Endodermal cell (in vitro differentiated cells): ENCODE results near the gene KIF5B. TPM values are rescaled to one million over a fixed set of nuclear protein-coding genes. Genes with fewer than 3 reads are reported as not detected.

Experiments
- DNase-seq: peaks from one replicate; pipeline ENCODE4 v3.0.0-alpha.2; 2017
- H3K27ac ChIP-seq: 2 replicates; pipeline ENCODE4 v1.5.1; 2013; ENCODE audit warnings: mild to moderate bottlenecking, low read depth, low read length, moderate library complexity
- H3K27me3 ChIP-seq: 2 replicates; pipeline ENCODE4 v1.6.1; 2013; ENCODE audit warnings: mild to moderate bottlenecking, low read length, moderate library complexity; ENCODE audit not compliant: insufficient read depth, control insufficient read depth, poor library complexity, severe bottlenecking
- H3K36me3 ChIP-seq: 2 replicates; pipeline ENCODE4 v1.7.0; 2013; ENCODE audit warnings: mild to moderate bottlenecking, low read length, moderate library complexity; ENCODE audit not compliant: control insufficient read depth, insufficient read depth
- H3K4me1 ChIP-seq: one replicate; pipeline ENCODE4 v1.7.0; 2013; ENCODE audit warnings: low read length; ENCODE audit not compliant: control insufficient read depth, insufficient read depth
- H3K4me3 ChIP-seq: 2 replicates; pipeline ENCODE4 v1.5.1; 2013; ENCODE audit warnings: mild to moderate bottlenecking, low read length, moderate library complexity
- H3K9ac ChIP-seq: 2 replicates; pipeline ENCODE4 v1.6.1; 2013; ENCODE audit warnings: mild to moderate bottlenecking, low read length, moderate library complexity; ENCODE audit not compliant: poor library complexity, severe bottlenecking; ENCODE audit errors: extremely low read depth
- H3K9me3 ChIP-seq: 2 replicates; pipeline ENCODE4 v1.6.1; 2013; ENCODE audit warnings: mild to moderate bottlenecking, low read length, moderate library complexity; ENCODE audit not compliant: control insufficient read depth
- H3K27ac Mint-ChIP-seq: 2 replicates; pipeline ENCODE4 v1.8.0; 2020; ENCODE audit warnings: mixed read lengths
- H3K27me3 Mint-ChIP-seq: 2 replicates; pipeline ENCODE4 v1.8.0; 2021; ENCODE audit warnings: mild to moderate bottlenecking, mixed read lengths; ENCODE audit not compliant: insufficient read depth
- H3K36me3 Mint-ChIP-seq: 2 replicates; pipeline ENCODE4 v1.8.0; 2020; ENCODE audit warnings: low read depth, mixed read lengths
- H3K4me1 Mint-ChIP-seq: 2 replicates; pipeline ENCODE4 v1.8.0; 2020; ENCODE audit warnings: mixed read lengths
- H3K4me3 Mint-ChIP-seq: 2 replicates; pipeline ENCODE4 v1.8.0; 2020; ENCODE audit warnings: mild to moderate bottlenecking, moderate library complexity, mixed read lengths
- H3K9me3 Mint-ChIP-seq: 2 replicates; pipeline ENCODE4 v1.8.0; 2020; ENCODE audit warnings: mild to moderate bottlenecking, mixed read lengths
- CTCF ChIP-seq: fragments of 200-600 bp; sonication (generic); conservative IDR thresholded peaks from 2 replicates; pipeline ENCODE4 v1.5.0; 2021; ENCODE audit warnings: antibody characterized with exemption, mild to moderate bottlenecking
- WGBS, 2 experiments: methylation state at CpG; one replicate each; pipeline versions ENCODE4 v1.1.5 to v1.1.7; 2013; ENCODE audit warnings: missing lambda C conversion rate in 2 of 2, mixed read lengths in 1 of 2; ENCODE audit not compliant: insufficient coverage in 1 of 2, insufficient read length in 1 of 2; 5-methylcytosine and 5-hydroxymethylcytosine counted together
- total RNA-seq, 2 donors: library from RNA; stranded (reverse); fragmentation: NEBNext Ultra II Directional in 1 of 2; extraction: Animal tissue kit (Norgen Biotek cat#: 25700) in 1 of 2; gene quantifications; 2 replicates in 1 of 2; 3 replicates in 1 of 2; pipeline ENCODE4 v1.2.1, GENCODE V29; 2021

The KIF5B gene
- total RNA-seq, 2 donors from 2014 or later, result 90.8 to 104 TPM

GRCh38 chr10:32060347-32060746 lies 4.1 kb upstream of the KIF5B start:
- no peak for TF ChIP-seq CTCF
- whole genome bisulfite sequencing, 2 experiments, result 89 to 93% methylated on average over 3 to 4 of the region's 4 CpGs
- Mint-ChIP-seq H3K27ac (no peak overlapping the region), H3K27me3 (no peaks in the 10 kb centered on the region), H3K4me1 (peaks cover 34% of the 10 kb centered on the region), H3K4me3 (no peak overlapping the region), H3K9me3 (peaks cover 2% of the 10 kb centered on the region), H3K36me3 (no peaks in the 10 kb centered on the region)
- no peak for DNase-seq
- no peaks in the 10 kb centered on the region for H3K27me3 ChIP-seq
- H3K9ac ChIP-seq, result no peak overlapping the region
- H3K36me3 ChIP-seq, result no peaks in the 10 kb centered on the region
- no peak overlapping the region for H3K27ac ChIP-seq
- peaks cover 1% of the 10 kb centered on the region for H3K9me3 ChIP-seq
- peaks cover 10% of the 10 kb centered on the region for H3K4me1 ChIP-seq
- no peak overlapping the region for H3K4me3 ChIP-seq

- Histone ChIP-seq H3K9ac (no peak overlapping the region), H3K36me3 (no peaks in the 10 kb centered on the region), H3K9me3 (no peaks in the 10 kb centered on the region), H3K27me3 (no peaks in the 10 kb centered on the region), H3K4me3 (peak overlapping the region; percentile 8), H3K4me1 (peaks cover 10% of the 10 kb centered on the region), H3K27ac (no peak overlapping the region)
- Mint-ChIP-seq H3K27ac (no peak overlapping the region), H3K9me3 (no peaks in the 10 kb centered on the region), H3K4me3 (no peak overlapping the region), H3K4me1 (peaks cover 36% of the 10 kb centered on the region), H3K36me3 (no peaks in the 10 kb centered on the region), H3K27me3 (no peaks in the 10 kb centered on the region)
- 56 to 61% methylated on average over 2 to 3 of the region's 3 CpGs for WGBS, 2 experiments
- DNase-seq, result peak; percentile 50
- TF ChIP-seq CTCF, result no peak
Observed at GRCh38 chr10:32059472-32059871, 3.2 kb upstream of the KIF5B start.

GRCh38 chr10:32057036-32057372 lies 779 bp upstream of the KIF5B start:
- Mint-ChIP-seq H3K27ac (peak overlapping the region; percentile 97), H3K4me3 (peak overlapping the region; percentile 99), H3K27me3 (no peaks in the 10 kb centered on the region), H3K4me1 (peaks cover 47% of the 10 kb centered on the region), H3K9me3 (no peaks in the 10 kb centered on the region), H3K36me3 (peaks cover 2% of the 10 kb centered on the region)
- Histone ChIP-seq H3K27me3 (no peaks in the 10 kb centered on the region), H3K36me3 (no peaks in the 10 kb centered on the region), H3K4me1 (peaks cover 10% of the 10 kb centered on the region), H3K27ac (no peak overlapping the region), H3K9me3 (no peaks in the 10 kb centered on the region), H3K9ac (no peak overlapping the region), H3K4me3 (peak overlapping the region; percentile 100)
- WGBS, 2 experiments, result 91 to 94% methylated on average over 7 to 8 of the region's 8 CpGs
- no peak for DNase-seq
- TF ChIP-seq CTCF, result no peak
